HG02938 (cell line): ENCODE measurements around the gene CLOCK.

Experiments used
- ATAC-seq: cut with Tn5 transposase; IDR thresholded peaks from one replicate; pipeline ENCODE4 v1.9.1; 2021; ENCODE audit warnings: mild to moderate bottlenecking, moderate library complexity; ENCODE audit not compliant: unreplicated experiment

Gene CLOCK

GRCh38 chr4:55545151-55545550, 1.6 kb downstream of the CLOCK start:
- ATAC-seq, result no peak

- ATAC-seq, result no peak
Observed at GRCh38 chr4:55543858-55544257, 2.9 kb downstream of the CLOCK start.

- ATAC-seq, result no peak
Observed at GRCh38 chr4:55540271-55540670, 6.4 kb downstream of the CLOCK start.

- ATAC-seq, result no peak
Observed at GRCh38 chr4:55539658-55540057, 7.1 kb downstream of the CLOCK start.

- no peak for ATAC-seq
Observed at GRCh38 chr4:55538531-55538930, 8.2 kb downstream of the CLOCK start.

- ATAC-seq, result no peak
Observed at GRCh38 chr4:55534306-55534705, 12.4 kb downstream of the CLOCK start.

- no peak for ATAC-seq
Observed at GRCh38 chr4:55530691-55531090, 16.0 kb downstream of the CLOCK start.

GRCh38 chr4:55530167-55530566, 16.5 kb downstream of the CLOCK start:
- ATAC-seq, result no peak

GRCh38 chr4:55528491-55528890, 18.2 kb downstream of the CLOCK start:
- no peak for ATAC-seq

- no peak for ATAC-seq
Observed at GRCh38 chr4:55524844-55525571, 21.7 kb downstream of the CLOCK start.

GRCh38 chr4:55518442-55518841, 28.3 kb downstream of the CLOCK start:
- no peak for ATAC-seq

- peak; percentile 85 for ATAC-seq
Observed at GRCh38 chr4:55517526-55518229, 29.0 kb downstream of the CLOCK start.

- no peak for ATAC-seq
Observed at GRCh38 chr4:55512922-55513571, 33.7 kb downstream of the CLOCK start.

- no peak for ATAC-seq
Observed at GRCh38 chr4:55512077-55512476, 34.6 kb downstream of the CLOCK start.

GRCh38 chr4:55510685-55511084, 36.0 kb downstream of the CLOCK start:
- no peak for ATAC-seq

- ATAC-seq, result no peak
Observed at GRCh38 chr4:55509266-55509665, 37.4 kb downstream of the CLOCK start.

- ATAC-seq, result no peak
Observed at GRCh38 chr4:55507612-55508011, 39.1 kb downstream of the CLOCK start.

- ATAC-seq, result no peak
Observed at GRCh38 chr4:55503169-55503568, 43.5 kb downstream of the CLOCK start.

GRCh38 chr4:55500072-55500471, 46.6 kb downstream of the CLOCK start:
- ATAC-seq, result peak; percentile 62

- ATAC-seq, result no peak
Observed at GRCh38 chr4:55499495-55499894, 47.2 kb downstream of the CLOCK start.

- no peak for ATAC-seq
Observed at GRCh38 chr4:55498051-55498450, 48.7 kb downstream of the CLOCK start.

GRCh38 chr4:55491486-55491885, 55.2 kb downstream of the CLOCK start:
- ATAC-seq, result no peak
